ENCODE data around the gene IMPA2.

DNA sequence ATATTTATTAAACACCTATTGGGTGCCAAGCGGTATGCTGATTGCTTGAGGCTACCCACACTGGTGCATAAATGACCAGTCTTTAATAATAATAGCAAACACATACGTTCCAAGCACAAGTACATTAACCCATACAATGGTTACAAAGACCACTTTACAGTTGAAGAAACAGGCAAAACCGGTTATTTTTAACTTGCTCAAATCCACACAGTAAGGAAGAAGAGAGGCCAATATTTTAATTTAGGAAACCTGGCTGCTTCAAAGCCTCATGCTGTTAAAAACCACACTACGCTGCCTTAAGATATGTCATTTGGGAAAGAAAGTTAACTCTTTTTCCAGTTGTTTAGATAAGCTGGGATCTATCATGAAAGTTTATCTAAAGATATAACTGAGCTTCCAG is 2.4 kb upstream of the IMPA2 start:
- TF ChIP-seq, protein P1, sequence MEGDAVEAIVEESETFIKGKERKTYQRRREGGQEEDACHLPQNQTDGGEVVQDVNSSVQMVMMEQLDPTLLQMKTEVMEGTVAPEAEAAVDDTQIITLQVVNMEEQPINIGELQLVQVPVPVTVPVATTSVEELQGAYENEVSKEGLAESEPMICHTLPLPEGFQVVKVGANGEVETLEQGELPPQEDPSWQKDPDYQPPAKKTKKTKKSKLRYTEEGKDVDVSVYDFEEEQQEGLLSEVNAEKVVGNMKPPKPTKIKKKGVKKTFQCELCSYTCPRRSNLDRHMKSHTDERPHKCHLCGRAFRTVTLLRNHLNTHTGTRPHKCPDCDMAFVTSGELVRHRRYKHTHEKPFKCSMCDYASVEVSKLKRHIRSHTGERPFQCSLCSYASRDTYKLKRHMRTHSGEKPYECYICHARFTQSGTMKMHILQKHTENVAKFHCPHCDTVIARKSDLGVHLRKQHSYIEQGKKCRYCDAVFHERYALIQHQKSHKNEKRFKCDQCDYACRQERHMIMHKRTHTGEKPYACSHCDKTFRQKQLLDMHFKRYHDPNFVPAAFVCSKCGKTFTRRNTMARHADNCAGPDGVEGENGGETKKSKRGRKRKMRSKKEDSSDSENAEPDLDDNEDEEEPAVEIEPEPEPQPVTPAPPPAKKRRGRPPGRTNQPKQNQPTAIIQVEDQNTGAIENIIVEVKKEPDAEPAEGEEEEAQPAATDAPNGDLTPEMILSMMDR (IDR thresholded peaks at IDR 0.05; ENCODE audit: low read depth, low read length, poor library complexity, severe bottlenecking), result no peak
- no peak for TF ChIP-seq EZH2phosphoT487 (IDR thresholded peaks at IDR 0.05; ENCODE audit: borderline replicate concordance, low read length)

All from DOHH2 (cell line).